Liver (tissue), 9 donors: Measurements from ENCODE around the gene HDAC8. TPM values are rescaled to one million over a fixed set of nuclear protein-coding genes. Genes with fewer than 3 reads are reported as not detected.

Experiments
- DNase-seq: peaks from one replicate; pipeline ENCODE4 v3.0.0-alpha.2; 2017; ENCODE audit warnings: low spot score
- H3K27ac ChIP-seq, 2 donors: one replicate each; pipeline ENCODE4 v1.7.0; 2013; ENCODE audit warnings: inconsistent platforms in 2 of 2, low read length in 2 of 2, control low read depth in 1 of 2, low read depth in 1 of 2, mild to moderate bottlenecking in 1 of 2
- H3K27me3 ChIP-seq, 4 donors: one replicate each; pipeline versions ENCODE4 v1.6.1 to v1.7.0; 2013; ENCODE audit warnings: low read length in 3 of 4, inconsistent platforms in 1 of 4, mild to moderate bottlenecking in 1 of 4, moderate library complexity in 1 of 4; ENCODE audit not compliant: control insufficient read depth in 4 of 4, insufficient read depth in 4 of 4
- H3K36me3 ChIP-seq, 4 donors: one replicate each; pipeline versions ENCODE4 v1.6.1 to v1.7.0; 2013; ENCODE audit warnings: low read length in 3 of 4, mild to moderate bottlenecking in 3 of 4, low read depth in 1 of 4, moderate library complexity in 1 of 4; ENCODE audit not compliant: control insufficient read depth in 4 of 4, insufficient read depth in 3 of 4
- H3K4me1 ChIP-seq, 4 donors: one replicate each; pipeline versions ENCODE4 v1.6.1 to v1.7.0; 2013; ENCODE audit warnings: low read length in 3 of 4, mild to moderate bottlenecking in 3 of 4, moderate library complexity in 1 of 4; ENCODE audit not compliant: control insufficient read depth in 4 of 4, insufficient read depth in 4 of 4
- H3K4me3 ChIP-seq, 3 donors: one replicate each; pipeline versions ENCODE4 v1.6.1 to v1.7.0; 2013; ENCODE audit warnings: low read length in 3 of 3, control low read depth in 1 of 3, low read depth in 1 of 3, mild to moderate bottlenecking in 1 of 3
- H3K9ac ChIP-seq, 2 donors: one replicate each; pipeline ENCODE4 v1.7.0; 2013; ENCODE audit warnings: low read length in 2 of 2, mild to moderate bottlenecking in 2 of 2, moderate library complexity in 2 of 2, control low read depth in 1 of 2, low read depth in 1 of 2
- H3K9me3 ChIP-seq, 4 donors: one replicate each; pipeline versions ENCODE4 v1.6.1 to v1.7.0; 2013; ENCODE audit warnings: low read length in 3 of 4; ENCODE audit not compliant: control insufficient read depth in 4 of 4
- EGR1 ChIP-seq, 2 donors: IDR thresholded peaks; 2 replicates each; pipeline ENCODE4 v1.6.1; 2016 to 2018; ENCODE audit warnings: antibody characterized with exemption in 2 of 2, low read depth in 2 of 2
- FOXA1 ChIP-seq: IDR thresholded peaks from 2 replicates; pipeline ENCODE4 v1.6.1; 2016; ENCODE audit warnings: antibody characterized with exemption
- FOXA2 ChIP-seq: IDR thresholded peaks from 2 replicates; pipeline ENCODE4 v1.6.1; 2016; ENCODE audit warnings: antibody characterized with exemption
- GABPA ChIP-seq, 2 donors: IDR thresholded peaks in 1 of 2; conservative IDR thresholded peaks in 1 of 2; 2 replicates each; pipeline ENCODE4 v1.6.1; 2016; ENCODE audit warnings: antibody characterized with exemption in 2 of 2, mild to moderate bottlenecking in 1 of 2, moderate library complexity in 1 of 2
- HNF4A ChIP-seq, 2 donors: conservative IDR thresholded peaks; 2 replicates each; pipeline ENCODE4 v1.6.1; 2016; ENCODE audit warnings: antibody characterized with exemption in 2 of 2, mild to moderate bottlenecking in 2 of 2
- HNF4G ChIP-seq: IDR thresholded peaks from 2 replicates; pipeline ENCODE4 v1.6.1; 2016; ENCODE audit warnings: antibody characterized with exemption
- JUND ChIP-seq, 2 donors: IDR thresholded peaks; 2 replicates each; pipeline ENCODE4 v1.6.1; 2016; ENCODE audit warnings: antibody characterized with exemption in 2 of 2
- NR2F2 ChIP-seq: IDR thresholded peaks from 2 replicates; pipeline ENCODE4 v1.6.1; 2016; ENCODE audit warnings: antibody characterized with exemption
- RAD21 ChIP-seq, 2 donors: IDR thresholded peaks; 2 replicates each; pipeline ENCODE4 v1.6.1; 2016; ENCODE audit warnings: antibody characterized with exemption in 2 of 2, mild to moderate bottlenecking in 2 of 2
- RXRA ChIP-seq, 2 donors: IDR thresholded peaks; 2 replicates each; pipeline ENCODE4 v1.6.1; 2017 to 2018; ENCODE audit warnings: antibody characterized with exemption in 2 of 2, mild to moderate bottlenecking in 1 of 2
- SP1 ChIP-seq: IDR thresholded peaks from 2 replicates; pipeline ENCODE4 v1.6.1; 2018; ENCODE audit warnings: antibody characterized with exemption, mild to moderate bottlenecking
- TAF1 ChIP-seq: conservative IDR thresholded peaks from 2 replicates; pipeline ENCODE4 v1.6.1; 2016; ENCODE audit warnings: antibody characterized with exemption, mild to moderate bottlenecking
- YY1 ChIP-seq: IDR thresholded peaks from 2 replicates; pipeline ENCODE4 v1.6.1; 2016; ENCODE audit warnings: antibody characterized with exemption, mild to moderate bottlenecking
- WGBS: extraction: QIAGEN DNeasy Blood & Tissue Kit; methylation state at CpG from one replicate; pipeline ENCODE4 v1.1.7; 2013; 5-methylcytosine and 5-hydroxymethylcytosine counted together
- polyA plus RNA-seq, 2 donors: library from polyadenylated mRNA; stranded (reverse) in 1 of 2; unstranded in 1 of 2; fragments of 200-250 nt in 1 of 2; fragments of >200 nt in 1 of 2; fragmentation: Nextera tagmentation in 1 of 2; extraction: Ambion mirVana in 1 of 2; gene quantifications; one replicate each; pipeline versions ENCODE4 v1.2.1 to v1.2.3, GENCODE V29; 2013 to 2015
- total RNA-seq, 2 donors: library from RNA; depleted of rRNA; stranded (reverse); fragments of >200 nt; gene quantifications; one replicate each; pipeline ENCODE4 v1.2.3, GENCODE V29; 2014
- TF ChIP-seq, protein P1 (sequence below): IDR thresholded peaks from 2 replicates; pipeline ENCODE4 v1.6.1; 2016; ENCODE audit warnings: antibody characterized with exemption
- TF ChIP-seq, protein P2 (sequence below): IDR thresholded peaks from 2 replicates; pipeline ENCODE4 v1.6.1; 2016; ENCODE audit warnings: antibody characterized with exemption, mild to moderate bottlenecking
- TF ChIP-seq, protein P3 (sequence below): IDR thresholded peaks from 2 replicates; pipeline ENCODE4 v1.6.1; 2016; ENCODE audit warnings: antibody characterized with exemption
- TF ChIP-seq, protein P4 (sequence below): fragments of 150-350 bp; IDR thresholded peaks from 2 replicates; pipeline ENCODE4 v1.5.1; 2017; ENCODE audit warnings: improper control_type of control experiment, low read depth, low read length; ENCODE audit not compliant: missing input control
- TF ChIP-seq, protein P5 (sequence below): IDR thresholded peaks from 2 replicates; pipeline ENCODE4 v1.6.1; 2016; ENCODE audit warnings: antibody characterized with exemption
- donor health status: healthy.
- donor health status: healthy.
- donor health status: healthy.
- donor health status: healthy.
- donor health status: healthy.

HDAC8 gene
- total and polyA plus RNA-seq, 4 donors = 11.1 to 30.4 (median 14.0) TPM

DNA sequence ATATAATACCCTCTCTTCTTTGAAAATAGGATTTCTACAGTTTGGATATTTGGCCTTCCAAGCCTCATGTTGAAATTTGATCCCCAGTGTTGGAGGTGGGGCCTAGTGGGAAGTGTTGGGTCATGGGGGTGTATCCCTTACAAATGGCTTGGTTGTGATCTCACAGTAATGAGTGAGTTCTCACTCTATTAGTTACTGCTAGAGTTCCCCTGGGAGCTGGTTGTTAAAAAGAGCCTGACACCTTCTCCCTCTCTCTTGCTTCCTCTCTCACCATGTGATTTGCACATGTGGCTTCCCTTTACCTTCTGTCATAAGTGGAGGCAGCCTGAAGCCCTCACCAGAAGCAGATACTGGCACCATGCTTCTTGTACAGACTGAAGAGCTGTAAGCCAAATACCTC lies 73.9 kb downstream of the HDAC8 start:
- no peaks in the 10 kb centered on the region for H3K36me3 ChIP-seq
- H3K4me1 ChIP-seq = no peaks in the 10 kb centered on the region
- no peaks in the 10 kb centered on the region for H3K9me3 ChIP-seq
- H3K4me3 ChIP-seq = no peak overlapping the region
- no peak for DNase-seq
- TF ChIP-seq HNF4A (conservative IDR thresholded peaks at IDR 0.05) (no peak), EGR1 (IDR thresholded peaks at IDR 0.05; ENCODE audit: low read depth in 2 of 2) (no peak), HNF4G (no peak), GABPA (IDR thresholded peaks at IDR 0.05 in 1 of 2, conservative IDR thresholded peaks at IDR 0.05 in 1 of 2) (no peak)
- no peak overlapping the region for H3K9ac ChIP-seq
- H3K27ac ChIP-seq = no peak overlapping the region
- no peaks in the 10 kb centered on the region for H3K27me3 ChIP-seq

DNA sequence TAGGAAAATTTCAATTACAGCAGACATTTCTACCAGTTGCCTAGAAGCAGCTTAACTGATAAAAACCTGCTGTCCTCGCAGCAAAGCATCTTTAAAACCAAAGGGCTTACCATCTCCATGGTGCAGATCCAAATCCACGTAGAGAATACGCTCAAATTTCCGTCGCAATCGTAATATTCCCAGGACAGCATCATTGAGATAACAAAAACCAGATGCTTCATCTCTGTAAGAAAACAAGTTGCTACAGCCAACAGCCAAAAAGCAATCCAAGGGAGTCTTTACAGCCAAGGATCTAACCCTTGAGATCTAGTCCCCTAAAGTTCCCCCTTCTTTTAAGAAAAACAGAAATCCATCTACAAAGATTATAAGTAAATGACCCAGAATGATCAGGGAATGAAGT lies 77.6 kb downstream of the HDAC8 start:
- DNase-seq = no peak
- TF ChIP-seq, protein P1, sequence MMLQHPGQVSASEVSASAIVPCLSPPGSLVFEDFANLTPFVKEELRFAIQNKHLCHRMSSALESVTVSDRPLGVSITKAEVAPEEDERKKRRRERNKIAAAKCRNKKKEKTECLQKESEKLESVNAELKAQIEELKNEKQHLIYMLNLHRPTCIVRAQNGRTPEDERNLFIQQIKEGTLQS = no peak
- TF ChIP-seq, protein P2, sequence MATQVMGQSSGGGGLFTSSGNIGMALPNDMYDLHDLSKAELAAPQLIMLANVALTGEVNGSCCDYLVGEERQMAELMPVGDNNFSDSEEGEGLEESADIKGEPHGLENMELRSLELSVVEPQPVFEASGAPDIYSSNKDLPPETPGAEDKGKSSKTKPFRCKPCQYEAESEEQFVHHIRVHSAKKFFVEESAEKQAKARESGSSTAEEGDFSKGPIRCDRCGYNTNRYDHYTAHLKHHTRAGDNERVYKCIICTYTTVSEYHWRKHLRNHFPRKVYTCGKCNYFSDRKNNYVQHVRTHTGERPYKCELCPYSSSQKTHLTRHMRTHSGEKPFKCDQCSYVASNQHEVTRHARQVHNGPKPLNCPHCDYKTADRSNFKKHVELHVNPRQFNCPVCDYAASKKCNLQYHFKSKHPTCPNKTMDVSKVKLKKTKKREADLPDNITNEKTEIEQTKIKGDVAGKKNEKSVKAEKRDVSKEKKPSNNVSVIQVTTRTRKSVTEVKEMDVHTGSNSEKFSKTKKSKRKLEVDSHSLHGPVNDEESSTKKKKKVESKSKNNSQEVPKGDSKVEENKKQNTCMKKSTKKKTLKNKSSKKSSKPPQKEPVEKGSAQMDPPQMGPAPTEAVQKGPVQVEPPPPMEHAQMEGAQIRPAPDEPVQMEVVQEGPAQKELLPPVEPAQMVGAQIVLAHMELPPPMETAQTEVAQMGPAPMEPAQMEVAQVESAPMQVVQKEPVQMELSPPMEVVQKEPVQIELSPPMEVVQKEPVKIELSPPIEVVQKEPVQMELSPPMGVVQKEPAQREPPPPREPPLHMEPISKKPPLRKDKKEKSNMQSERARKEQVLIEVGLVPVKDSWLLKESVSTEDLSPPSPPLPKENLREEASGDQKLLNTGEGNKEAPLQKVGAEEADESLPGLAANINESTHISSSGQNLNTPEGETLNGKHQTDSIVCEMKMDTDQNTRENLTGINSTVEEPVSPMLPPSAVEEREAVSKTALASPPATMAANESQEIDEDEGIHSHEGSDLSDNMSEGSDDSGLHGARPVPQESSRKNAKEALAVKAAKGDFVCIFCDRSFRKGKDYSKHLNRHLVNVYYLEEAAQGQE = no peak
- TF ChIP-seq FOXA1 (no peak), NR2F2 (no peak), JUND (IDR thresholded peaks at IDR 0.05) (no peak), RXRA (IDR thresholded peaks at IDR 0.05) (no peak), RAD21 (IDR thresholded peaks at IDR 0.05) (no peak), HNF4G (no peak), GABPA (IDR thresholded peaks at IDR 0.05 in 1 of 2, conservative IDR thresholded peaks at IDR 0.05 in 1 of 2) (no peak), HNF4A (conservative IDR thresholded peaks at IDR 0.05) (no peak), SP1 (no peak), TAF1 (no peak), FOXA2 (no peak), YY1 (no peak), EGR1 (IDR thresholded peaks at IDR 0.05; ENCODE audit: low read depth in 2 of 2) (no peak)
- TF ChIP-seq, protein P3, sequence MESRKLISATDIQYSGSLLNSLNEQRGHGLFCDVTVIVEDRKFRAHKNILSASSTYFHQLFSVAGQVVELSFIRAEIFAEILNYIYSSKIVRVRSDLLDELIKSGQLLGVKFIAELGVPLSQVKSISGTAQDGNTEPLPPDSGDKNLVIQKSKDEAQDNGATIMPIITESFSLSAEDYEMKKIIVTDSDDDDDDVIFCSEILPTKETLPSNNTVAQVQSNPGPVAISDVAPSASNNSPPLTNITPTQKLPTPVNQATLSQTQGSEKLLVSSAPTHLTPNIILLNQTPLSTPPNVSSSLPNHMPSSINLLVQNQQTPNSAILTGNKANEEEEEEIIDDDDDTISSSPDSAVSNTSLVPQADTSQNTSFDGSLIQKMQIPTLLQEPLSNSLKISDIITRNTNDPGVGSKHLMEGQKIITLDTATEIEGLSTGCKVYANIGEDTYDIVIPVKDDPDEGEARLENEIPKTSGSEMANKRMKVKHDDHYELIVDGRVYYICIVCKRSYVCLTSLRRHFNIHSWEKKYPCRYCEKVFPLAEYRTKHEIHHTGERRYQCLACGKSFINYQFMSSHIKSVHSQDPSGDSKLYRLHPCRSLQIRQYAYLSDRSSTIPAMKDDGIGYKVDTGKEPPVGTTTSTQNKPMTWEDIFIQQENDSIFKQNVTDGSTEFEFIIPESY = no peak
- TF ChIP-seq, protein P4, sequence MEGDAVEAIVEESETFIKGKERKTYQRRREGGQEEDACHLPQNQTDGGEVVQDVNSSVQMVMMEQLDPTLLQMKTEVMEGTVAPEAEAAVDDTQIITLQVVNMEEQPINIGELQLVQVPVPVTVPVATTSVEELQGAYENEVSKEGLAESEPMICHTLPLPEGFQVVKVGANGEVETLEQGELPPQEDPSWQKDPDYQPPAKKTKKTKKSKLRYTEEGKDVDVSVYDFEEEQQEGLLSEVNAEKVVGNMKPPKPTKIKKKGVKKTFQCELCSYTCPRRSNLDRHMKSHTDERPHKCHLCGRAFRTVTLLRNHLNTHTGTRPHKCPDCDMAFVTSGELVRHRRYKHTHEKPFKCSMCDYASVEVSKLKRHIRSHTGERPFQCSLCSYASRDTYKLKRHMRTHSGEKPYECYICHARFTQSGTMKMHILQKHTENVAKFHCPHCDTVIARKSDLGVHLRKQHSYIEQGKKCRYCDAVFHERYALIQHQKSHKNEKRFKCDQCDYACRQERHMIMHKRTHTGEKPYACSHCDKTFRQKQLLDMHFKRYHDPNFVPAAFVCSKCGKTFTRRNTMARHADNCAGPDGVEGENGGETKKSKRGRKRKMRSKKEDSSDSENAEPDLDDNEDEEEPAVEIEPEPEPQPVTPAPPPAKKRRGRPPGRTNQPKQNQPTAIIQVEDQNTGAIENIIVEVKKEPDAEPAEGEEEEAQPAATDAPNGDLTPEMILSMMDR = no peak
- TF ChIP-seq, protein P5, sequence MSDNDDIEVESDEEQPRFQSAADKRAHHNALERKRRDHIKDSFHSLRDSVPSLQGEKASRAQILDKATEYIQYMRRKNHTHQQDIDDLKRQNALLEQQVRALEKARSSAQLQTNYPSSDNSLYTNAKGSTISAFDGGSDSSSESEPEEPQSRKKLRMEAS = no peak
- 90% methylated on average over 6 of the region's 6 CpGs for WGBS

More for the DNA sequence above, 77.6 kb downstream of the HDAC8 start:
- Histone ChIP-seq H3K4me1 (no peaks in the 10 kb centered on the region), H3K27me3 (no peaks in the 10 kb centered on the region), H3K27ac (no peak overlapping the region), H3K4me3 (no peak overlapping the region), H3K36me3 (peaks cover 0 to 2% (median 0%) of the 10 kb centered on the region in 4 donors), H3K9ac (no peak overlapping the region), H3K9me3 (no peaks in the 10 kb centered on the region)
